Cardiac muscle cell (in vitro differentiated cells and primary cell): ENCODE measurements around the gene CSGALNACT2. TPM values are rescaled to one million over a fixed set of nuclear protein-coding genes. Genes with fewer than 3 reads are reported as not detected.

ENCODE experiments used
- DNase-seq, 2 donors: peaks; one replicate each; pipeline versions ENCODE4 v3.0.0 to v3.0.0-alpha.2; 2010 to 2017; ENCODE audit warnings: low read depth in 1 of 2, low spot score in 1 of 2
- H3K27ac ChIP-seq: fragments of 200-600 bp; sonication (generic); 2 replicates; pipeline ENCODE4 v1.5.1; 2016
- H3K27me3 ChIP-seq: fragments of 200-600 bp; sonication (generic); 2 replicates; pipeline ENCODE4 v1.6.0; 2016; ENCODE audit warnings: control low read depth
- H3K36me3 ChIP-seq: fragments of 200-600 bp; sonication (generic); 2 replicates; pipeline ENCODE4 v1.5.1; 2016; ENCODE audit warnings: control low read depth
- H3K4me1 ChIP-seq: fragments of 200-600 bp; sonication (generic); 2 replicates; pipeline ENCODE4 v1.8.1; 2017; ENCODE audit warnings: low read depth, mild to moderate bottlenecking, mixed run types
- H3K4me3 ChIP-seq: fragments of 200-600 bp; sonication (generic); 2 replicates; pipeline ENCODE4 v1.5.1; 2016; ENCODE audit warnings: mild to moderate bottlenecking
- H3K9me3 ChIP-seq: fragments of 200-600 bp; sonication (generic); 2 replicates; pipeline ENCODE4 v1.5.1; 2017; ENCODE audit warnings: low read depth, mild to moderate bottlenecking, control low read depth
- CTCF ChIP-seq: IDR thresholded peaks from 2 replicates; pipeline ENCODE4 v1.5.1; 2012; ENCODE audit warnings: low read depth, mild to moderate bottlenecking, low read length
- polyA plus RNA-seq: library from polyadenylated mRNA; unstranded; fragments of >200 nt; fragmentation: Nextera tagmentation; extraction: Ambion mirVana; gene quantifications from 2 replicates; pipeline ENCODE4 v1.2.1, GENCODE V29; 2016
- total RNA-seq: library from RNA; depleted of rRNA; stranded (reverse); fragments of >200 nt; gene quantifications from 2 replicates; pipeline ENCODE4 v1.2.3, GENCODE V29; 2016

Gene CSGALNACT2
- total and polyA plus RNA-seq, 2 experiments from 2014 or later, result 8.3 to 9.9 TPM

- DNase-seq, result no peak
- H3K4me1 ChIP-seq, result no peaks in the 10 kb centered on the region
- H3K27ac ChIP-seq, result no peak overlapping the region
- H3K36me3 ChIP-seq, result no peaks in the 10 kb centered on the region
- H3K4me3 ChIP-seq, result no peak overlapping the region
- TF ChIP-seq CTCF, result no peak
- H3K27me3 ChIP-seq, result no peaks in the 10 kb centered on the region
- H3K9me3 ChIP-seq, result no peaks in the 10 kb centered on the region
Measured at GRCh38 chr10:43128331-43128730, 9.9 kb upstream of the CSGALNACT2 start.

GRCh38 chr10:43128958-43129706 is 9.1 kb upstream of the CSGALNACT2 start:
- H3K4me3 ChIP-seq, result no peak overlapping the region
- H3K27ac ChIP-seq, result no peak overlapping the region
- no peak for TF ChIP-seq CTCF
- H3K4me1 ChIP-seq, result no peaks in the 10 kb centered on the region
- DNase-seq, result peak in 1 of 2 donors; percentile 96
- H3K36me3 ChIP-seq, result no peaks in the 10 kb centered on the region
- H3K27me3 ChIP-seq, result no peaks in the 10 kb centered on the region
- H3K9me3 ChIP-seq, result no peaks in the 10 kb centered on the region

GRCh38 chr10:43130770-43131171 is 7.5 kb upstream of the CSGALNACT2 start:
- H3K9me3 ChIP-seq, result no peaks in the 10 kb centered on the region

GRCh38 chr10:43131256-43131655 is 7.0 kb upstream of the CSGALNACT2 start:
- H3K4me1 ChIP-seq, result peaks cover 7% of the 10 kb centered on the region
- no peak for TF ChIP-seq CTCF
- no peak overlapping the region for H3K27ac ChIP-seq
- DNase-seq, result no peak
- H3K4me3 ChIP-seq, result no peak overlapping the region
- H3K27me3 ChIP-seq, result no peaks in the 10 kb centered on the region
- no peaks in the 10 kb centered on the region for H3K36me3 ChIP-seq
- no peaks in the 10 kb centered on the region for H3K9me3 ChIP-seq

More at GRCh38 chr10:43130770-43131171, 7.5 kb upstream of the CSGALNACT2 start:
- H3K4me1 ChIP-seq, result peaks cover 7% of the 10 kb centered on the region
- no peaks in the 10 kb centered on the region for H3K36me3 ChIP-seq
- no peak for TF ChIP-seq CTCF
- H3K27me3 ChIP-seq, result no peaks in the 10 kb centered on the region
- no peak overlapping the region for H3K27ac ChIP-seq
- H3K4me3 ChIP-seq, result no peak overlapping the region
- DNase-seq, result no peak

- TF ChIP-seq CTCF, result no peak
- H3K9me3 ChIP-seq, result no peaks in the 10 kb centered on the region
- peaks cover 7% of the 10 kb centered on the region for H3K4me1 ChIP-seq
- DNase-seq, result no peak
- H3K4me3 ChIP-seq, result no peak overlapping the region
- H3K36me3 ChIP-seq, result no peaks in the 10 kb centered on the region
- H3K27me3 ChIP-seq, result no peaks in the 10 kb centered on the region
- no peak overlapping the region for H3K27ac ChIP-seq
Measured at GRCh38 chr10:43131906-43132305, 6.3 kb upstream of the CSGALNACT2 start.
